SHP77 (cell line): ENCODE results near the gene CA10.

Experiments
- DNase-seq, 2 experiments: peaks; one replicate each; lab custom pipeline; 2025; lab: John Stamatoyannopoulos, UW

CA10 gene

DNA sequence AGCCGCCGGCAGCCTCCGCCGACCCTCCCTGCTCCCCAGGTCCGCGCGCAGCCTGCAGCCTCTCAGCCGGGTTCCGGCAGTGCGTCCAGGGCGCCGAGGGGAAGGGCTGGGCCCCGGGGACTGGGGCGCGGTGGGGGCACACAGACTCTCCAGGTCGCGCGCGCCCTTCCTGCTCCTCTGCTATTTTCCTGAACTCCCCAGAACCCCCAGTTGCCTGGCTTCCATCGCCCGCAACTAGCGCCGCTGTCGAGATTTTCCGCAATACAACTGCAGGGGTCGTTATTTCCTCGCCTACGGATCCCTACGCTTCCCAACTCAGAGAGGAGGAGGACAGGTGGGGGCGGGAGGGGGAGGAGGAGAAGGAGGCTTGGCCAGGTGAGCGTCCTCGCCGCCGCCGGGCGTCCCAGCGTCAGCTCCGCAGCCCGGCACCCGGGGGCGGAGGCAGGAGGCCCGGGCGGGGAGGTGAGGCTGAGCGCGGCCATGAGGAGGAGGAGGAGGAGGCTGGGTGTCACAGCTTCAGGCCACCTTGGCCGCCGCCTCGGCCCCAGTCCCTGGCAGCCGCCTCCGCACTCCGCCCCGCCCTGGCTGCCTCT is at the start of gene CA10:
TSS of gene CA10 (minus strand) at position 265 of the 593 bp plus-strand sequence.
- DNase-seq, result peak in 1 of 2 experiments; percentile 11

- no peak for DNase-seq
Measured at GRCh38 chr17:52207796-52208195, 49.3 kb upstream of the CA10 start.

DNA sequence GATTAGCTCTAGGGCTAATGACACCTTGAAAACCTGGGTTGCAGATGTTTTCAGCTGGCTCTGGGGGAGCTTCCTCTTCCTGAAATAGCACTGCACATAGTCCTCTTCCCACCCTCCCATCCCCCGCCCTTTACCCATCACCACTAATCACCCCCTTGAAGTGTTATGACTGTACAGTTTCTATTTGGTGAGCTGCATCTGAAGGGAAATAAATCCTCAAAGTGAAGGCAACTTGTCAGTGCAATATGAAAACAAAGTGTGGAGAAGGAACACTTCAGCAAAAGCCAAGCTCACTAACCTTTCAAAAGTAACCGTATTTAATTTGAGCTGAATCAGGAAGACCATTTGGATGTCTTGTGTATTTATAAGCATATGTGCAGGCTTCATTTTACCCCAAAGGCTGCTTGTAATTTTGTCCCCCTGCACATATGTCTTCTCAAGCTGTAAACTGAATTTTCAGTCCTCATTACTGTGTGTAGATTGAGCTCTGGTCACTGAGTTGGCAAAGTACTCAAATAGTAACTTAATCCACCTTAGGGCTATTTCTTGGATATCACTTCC is 44.1 kb upstream of the CA10 start:
- no peak for DNase-seq

DNA sequence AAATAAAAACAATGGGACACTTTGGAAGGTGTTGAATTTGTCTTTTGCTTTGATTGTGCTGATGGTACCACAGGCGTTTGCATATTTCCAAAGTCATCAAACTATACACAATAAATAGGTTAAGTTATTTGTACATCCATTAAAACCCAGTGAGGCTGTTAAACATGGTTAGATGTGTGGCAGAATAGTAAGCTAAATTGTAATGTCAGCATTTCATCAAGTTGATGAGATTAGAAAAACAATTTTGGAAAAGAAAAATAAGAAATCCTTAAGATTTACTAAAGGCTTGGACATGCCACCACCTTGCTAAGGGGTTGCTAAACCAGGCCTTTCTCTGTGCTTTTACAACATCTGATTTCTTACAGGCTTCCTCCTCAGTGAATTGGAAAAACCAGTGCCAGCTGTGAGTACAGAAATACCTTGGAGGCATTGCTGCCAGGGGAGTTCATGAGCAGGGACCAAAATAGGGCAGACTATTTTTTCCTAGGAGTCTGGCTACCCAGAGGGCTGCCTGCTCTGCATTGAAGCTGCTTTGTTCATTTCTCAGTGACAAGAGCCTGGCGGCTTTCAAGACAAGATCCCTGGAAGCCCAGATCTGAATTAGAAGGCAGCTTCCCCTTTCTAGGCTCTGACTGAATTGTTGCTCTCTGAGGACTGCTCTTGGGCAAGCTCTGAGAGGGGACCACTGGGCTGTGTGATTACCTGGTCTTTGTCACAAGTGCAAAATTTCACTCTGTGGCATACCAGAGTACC is 43.4 kb upstream of the CA10 start:
- no peak for DNase-seq

DNA sequence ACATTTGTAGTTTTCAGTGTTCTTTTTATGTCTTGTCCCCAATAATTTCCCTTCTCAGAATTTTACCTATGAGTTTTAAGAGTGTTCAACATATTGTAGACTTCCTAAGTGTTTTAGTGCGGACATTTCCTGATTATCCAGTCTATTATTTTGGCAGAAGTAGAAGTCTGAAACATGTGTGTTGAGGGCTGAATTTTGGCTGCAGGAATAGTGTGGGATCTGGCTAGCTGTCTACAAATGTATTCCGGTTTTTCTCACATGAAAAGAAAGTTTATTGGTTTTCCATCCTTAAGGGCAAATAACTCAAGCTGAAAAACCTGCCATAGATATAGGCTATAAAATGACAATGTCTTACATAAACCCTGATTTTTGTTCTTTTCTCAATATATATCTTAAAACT is 33.0 kb upstream of the CA10 start:
- DNase-seq, result no peak

DNA sequence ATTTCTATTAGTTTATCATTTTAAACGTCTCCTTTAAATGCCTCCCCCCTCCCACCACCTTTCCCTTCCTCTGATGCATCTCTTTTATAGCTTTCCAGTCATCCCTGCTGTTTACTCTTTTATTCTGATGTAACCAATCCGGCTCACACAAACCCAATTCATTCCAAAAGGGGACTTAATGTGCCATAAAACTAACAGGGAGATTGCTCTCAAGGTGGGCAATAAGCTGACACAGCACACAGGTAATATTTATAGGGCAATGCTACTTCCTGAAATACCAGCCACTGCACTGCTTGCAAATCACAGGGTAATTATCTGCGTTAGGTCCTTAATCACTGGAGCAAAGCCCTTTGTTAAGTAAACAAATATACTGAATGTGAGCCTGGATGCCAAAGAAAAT is 23.3 kb upstream of the CA10 start:
- DNase-seq, result no peak

GRCh38 chr17:52178012-52178411 is 19.5 kb upstream of the CA10 start:
- no peak for DNase-seq

DNA sequence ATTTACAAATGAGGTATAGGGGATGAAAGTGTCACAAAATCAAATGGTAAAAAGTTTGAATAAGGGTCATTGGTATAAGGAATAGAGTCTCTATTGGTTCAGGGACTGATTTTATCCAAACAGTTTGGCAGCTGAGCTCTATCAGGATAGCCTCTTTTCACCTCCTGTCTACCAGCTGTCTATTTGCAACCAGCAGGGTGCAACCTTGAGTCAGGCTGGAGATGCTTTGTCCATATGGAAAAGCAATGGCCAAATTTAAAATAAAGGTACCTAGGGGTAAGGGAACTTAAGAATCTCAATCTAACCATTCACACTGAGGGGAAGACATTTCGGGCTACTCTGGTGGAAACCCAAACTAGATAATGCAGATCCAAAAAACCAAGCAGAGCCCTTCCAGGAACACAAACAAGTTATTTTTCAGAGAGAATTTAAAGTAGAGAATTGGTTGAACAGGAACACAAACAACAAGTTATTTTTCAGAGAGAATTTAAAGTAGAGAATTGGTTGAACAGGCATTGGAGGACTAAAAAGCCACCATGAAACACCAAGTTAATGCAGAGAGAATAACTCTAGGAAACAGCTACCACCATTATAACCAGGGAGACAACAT is 12.6 kb upstream of the CA10 start:
- DNase-seq, result peak; percentile 34 to 50

- no peak for DNase-seq
Measured at GRCh38 chr17:52160136-52160567, 1.6 kb upstream of the CA10 start.

DNA sequence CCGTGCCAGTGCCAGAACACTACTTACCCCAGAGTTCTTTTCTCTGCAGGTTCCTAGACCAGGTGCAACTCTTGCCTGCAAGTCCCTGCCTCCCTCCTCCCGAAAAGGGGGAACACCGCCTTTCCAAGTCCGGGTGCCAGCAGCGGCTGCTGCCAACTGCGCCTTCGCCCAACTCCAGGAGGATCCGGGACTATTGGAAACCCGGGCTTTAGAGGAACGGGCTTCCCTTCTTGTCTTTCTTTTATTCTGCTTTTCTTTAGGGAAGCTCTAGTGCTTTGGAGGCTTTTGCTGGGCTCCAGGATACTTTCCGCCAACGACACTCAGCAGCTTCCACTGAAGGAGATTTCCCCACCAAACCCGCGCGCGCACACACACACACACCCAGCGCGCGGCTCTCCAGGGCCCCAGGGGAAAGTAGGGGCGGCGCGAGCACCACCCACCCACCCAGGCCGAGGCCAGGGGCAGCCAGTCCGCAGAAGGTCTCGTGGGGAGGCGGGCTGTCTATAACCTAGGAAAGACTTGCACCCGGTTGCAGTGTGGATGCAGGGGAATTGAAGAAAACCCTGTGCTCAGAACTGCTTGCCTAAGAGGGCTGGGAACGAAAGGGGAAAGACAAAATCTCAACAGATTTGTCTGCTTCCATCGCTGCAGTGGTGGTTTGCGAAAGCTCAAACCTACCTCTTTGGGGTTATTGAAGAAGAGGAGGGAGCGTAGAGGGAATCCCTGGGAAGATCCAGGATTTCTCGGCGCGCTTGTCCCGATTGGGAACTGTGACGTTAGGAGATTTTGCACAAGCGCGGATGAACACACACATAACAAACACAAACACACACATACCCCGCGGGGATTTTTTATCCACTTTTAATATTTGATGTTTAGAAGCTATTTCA is 977 bp upstream of the CA10 start:
- no peak for DNase-seq

DNA sequence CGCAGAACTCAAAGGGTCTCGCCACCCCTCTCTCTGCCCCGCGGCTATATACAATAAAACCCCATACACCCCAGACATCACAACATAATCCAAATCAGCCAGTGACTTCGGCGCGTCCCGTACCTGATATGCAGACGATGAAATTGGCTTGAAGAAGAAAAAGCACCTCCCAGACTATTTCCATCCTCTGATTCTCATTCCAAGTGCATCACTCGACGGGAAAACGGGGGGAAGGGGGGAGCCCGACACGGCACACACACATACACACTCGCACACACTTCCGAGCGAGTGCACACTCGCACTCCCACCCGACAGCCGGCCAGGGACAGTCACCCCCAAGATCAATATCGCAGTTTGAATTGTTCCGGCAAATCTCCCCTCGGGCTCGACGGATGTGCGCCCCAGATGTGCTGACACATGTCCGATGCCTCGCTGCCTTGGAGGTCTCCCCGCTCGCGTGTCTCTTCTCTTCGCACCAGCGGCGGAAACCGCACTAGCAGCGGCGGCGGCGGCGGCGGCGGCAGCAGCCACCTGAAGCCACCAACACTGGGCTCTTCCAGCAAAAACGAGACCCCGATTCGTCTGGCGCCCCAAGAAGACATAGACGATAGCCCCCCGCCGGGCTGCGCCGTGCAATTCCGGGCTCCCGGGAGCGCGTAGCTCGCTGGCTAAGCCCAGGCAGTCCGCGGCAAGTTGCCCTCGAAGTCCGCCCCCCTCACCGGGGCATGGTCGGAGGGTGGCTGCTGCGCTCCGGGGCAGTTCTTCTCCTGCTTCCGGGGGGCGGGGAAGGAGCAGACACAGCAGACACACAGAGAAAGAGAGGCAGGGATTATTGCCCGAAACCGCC is 688 bp downstream of the CA10 start:
- no peak for DNase-seq

- DNase-seq, result no peak
Measured at GRCh38 chr17:52156576-52157570, 1.6 kb downstream of the CA10 start.

DNA sequence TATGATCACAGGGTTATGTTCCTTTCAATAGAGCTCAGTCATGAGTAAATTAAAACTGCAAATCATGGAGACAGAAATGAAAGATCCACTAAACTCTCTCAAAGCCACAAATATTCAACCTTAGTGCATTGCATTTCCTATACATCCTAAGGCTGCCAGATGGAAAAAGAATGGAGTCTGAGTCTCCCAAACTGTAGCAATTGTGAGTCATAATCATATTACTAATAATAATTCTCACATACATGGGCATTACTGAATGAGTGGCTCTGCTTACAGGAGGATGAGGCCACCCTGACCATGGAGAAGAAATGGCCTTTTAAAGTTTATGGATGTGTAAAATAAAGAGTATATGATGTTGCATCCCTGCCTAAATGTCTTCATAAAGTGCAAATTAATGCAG is 3.2 kb downstream of the CA10 start:
- DNase-seq, result no peak

DNA sequence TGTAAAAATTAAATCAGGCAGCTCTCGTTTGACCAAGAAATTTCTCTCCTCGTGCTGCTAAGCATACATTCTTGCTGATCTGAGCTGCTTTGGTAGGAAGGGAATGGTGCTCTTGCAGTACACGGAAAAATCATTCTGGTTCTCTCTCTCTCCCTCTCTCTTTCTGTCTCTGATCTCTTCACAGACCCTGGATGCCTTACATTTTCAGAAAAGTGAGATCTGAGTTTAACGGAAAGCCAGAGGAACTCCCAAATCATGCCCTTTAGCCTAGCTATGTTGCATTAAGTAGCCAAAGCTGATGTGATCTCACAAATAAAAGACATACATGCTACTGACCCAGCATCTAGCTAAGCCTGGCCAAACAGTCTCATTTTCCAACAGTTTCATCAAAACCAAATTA is 4.0 kb downstream of the CA10 start:
- no peak for DNase-seq

GRCh38 chr17:52150935-52151334 is 7.6 kb downstream of the CA10 start:
- no peak for DNase-seq

DNA sequence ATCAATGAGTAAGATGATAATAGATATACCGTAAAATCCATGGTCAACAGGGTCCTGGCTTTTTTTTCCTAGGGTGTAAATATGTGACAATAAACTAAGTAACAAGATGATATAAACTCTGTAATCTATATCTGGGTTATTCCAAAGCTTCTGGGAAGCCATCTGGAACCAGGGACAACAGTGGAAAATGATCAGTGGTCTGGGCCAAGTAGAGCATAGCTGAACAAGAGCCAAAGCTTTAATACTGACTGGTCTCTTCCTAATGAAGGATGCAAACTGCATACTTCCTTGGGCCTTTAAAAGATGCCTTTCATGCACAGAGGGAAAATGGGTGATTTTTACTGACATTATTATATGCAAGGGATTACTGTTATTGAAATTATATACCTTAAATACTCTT is 8.9 kb downstream of the CA10 start:
- DNase-seq, result no peak

DNA sequence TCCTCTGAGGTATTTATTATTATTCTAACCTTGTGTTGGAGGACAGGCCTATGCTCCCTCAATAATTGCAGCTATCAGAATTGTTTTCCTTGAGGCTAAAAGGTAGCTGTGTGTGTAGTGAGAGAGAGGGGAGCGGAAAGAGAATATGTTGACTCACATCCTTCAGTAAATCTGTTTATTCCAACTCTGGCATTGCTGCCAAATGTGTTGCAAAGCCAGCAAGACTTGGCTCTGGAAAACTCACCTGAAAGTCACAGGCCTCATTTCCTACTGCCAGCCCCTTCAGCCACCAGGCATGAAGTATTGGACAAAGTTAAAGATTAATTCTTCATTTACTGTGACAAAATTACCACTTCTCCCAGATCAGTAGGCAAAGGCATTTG is 9.6 kb downstream of the CA10 start:
- DNase-seq, result no peak

GRCh38 chr17:52148288-52148968 is 10.1 kb downstream of the CA10 start:
- no peak for DNase-seq

DNA sequence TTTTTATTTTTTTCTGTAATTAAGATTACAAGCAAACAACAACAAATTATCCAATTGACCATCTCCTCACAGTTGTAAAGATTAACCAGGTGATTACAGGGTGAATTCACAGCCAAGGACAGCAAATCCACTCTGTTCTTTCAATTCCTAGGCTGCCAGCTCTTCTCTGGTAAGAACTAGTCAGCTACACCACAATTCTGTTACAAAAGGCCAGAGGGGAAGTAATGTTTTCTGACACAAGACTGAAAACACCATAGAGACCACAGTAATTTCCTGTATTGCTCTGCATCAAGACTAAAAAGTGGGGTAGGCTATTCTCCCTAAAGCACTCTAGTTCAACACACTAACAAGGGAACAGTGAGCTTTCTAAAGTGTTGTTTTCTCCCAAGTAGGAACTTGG is 10.6 kb downstream of the CA10 start:
- DNase-seq, result no peak
